Esophagus squamous epithelium (tissue), 4 donors: ENCODE measurements around the gene KANK4.

Source experiments
- CTCF ChIP-seq, 6 experiments: fragments of 450-650 bp in 4 of 6; fragments of 200-600 bp in 2 of 6; sonication (generic) in 2 of 6; IDR thresholded peaks; one replicate each; pipeline ENCODE4 v1.5.1; 2016 to 2019; ENCODE audit warnings: antibody characterized with exemption in 6 of 6, mild to moderate bottlenecking in 4 of 6, moderate library complexity in 4 of 6
- POLR2A ChIP-seq, 4 donors: fragments of 450-650 bp; IDR thresholded peaks; one replicate each; pipeline ENCODE4 v1.6.1; 2017; ENCODE audit warnings: antibody characterized with exemption in 4 of 4, mild to moderate bottlenecking in 4 of 4, moderate library complexity in 3 of 4

- TF ChIP-seq CTCF (IDR thresholded peaks at IDR 0.05), result no peak
- TF ChIP-seq POLR2A (IDR thresholded peaks at IDR 0.05), result no peak
These were observed 4.5 kb downstream of the KANK4 start for GRCh38 chr1:62314454-62315350.
